ENCODE results near the gene TAPBPL.
"Not testable (repeated sequence)": the region's sequence is repeated elsewhere in the genome, so short reads cannot be mapped to it uniquely, and the experiment has no call there.

TAPBPL gene

DNA sequence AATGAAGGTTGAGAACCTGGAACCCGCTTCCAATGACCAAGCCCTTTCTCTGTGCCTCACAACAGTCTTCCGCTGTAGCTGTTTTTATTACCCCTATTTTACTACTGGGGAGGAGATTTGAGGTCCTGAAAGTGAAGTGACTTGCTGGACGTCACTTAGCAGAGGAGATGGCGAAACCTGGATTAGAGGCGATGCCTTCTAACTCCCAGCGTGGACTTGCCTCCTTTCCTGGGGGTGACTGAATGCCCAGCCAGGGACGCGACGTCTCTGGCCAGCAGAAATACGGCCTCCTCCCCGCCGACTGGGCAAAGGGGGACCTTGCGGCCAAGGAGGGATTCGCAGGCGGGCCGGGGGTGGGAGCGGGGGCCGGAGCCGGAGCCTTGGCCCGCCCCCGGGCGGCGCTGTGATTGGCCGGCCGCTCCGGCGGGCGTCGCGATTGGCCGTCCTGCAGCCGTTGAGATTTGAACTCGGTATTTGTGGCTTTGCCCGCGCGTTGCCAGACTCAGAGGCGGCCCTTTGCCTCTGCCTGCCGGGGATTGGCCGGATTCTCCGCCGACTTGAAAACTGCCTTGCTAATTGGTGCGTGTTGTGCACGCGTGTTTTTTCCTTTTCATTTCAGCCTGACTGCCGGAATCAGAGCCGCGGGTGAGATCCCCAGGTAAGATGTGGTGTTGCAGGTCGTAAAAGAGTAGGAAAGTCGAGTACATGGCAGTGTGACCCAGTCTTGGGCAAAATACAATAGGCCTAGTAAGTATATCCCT is 41.8 kb downstream of the TAPBPL start, which contains the start of gene NCAPD2:
TSS of gene NCAPD2 (plus strand) at position 606 of the 761 bp plus-strand sequence. CDS start 997 bp downstream, outside the sequence.
- peak; percentile 98 for DNase-seq

DNA sequence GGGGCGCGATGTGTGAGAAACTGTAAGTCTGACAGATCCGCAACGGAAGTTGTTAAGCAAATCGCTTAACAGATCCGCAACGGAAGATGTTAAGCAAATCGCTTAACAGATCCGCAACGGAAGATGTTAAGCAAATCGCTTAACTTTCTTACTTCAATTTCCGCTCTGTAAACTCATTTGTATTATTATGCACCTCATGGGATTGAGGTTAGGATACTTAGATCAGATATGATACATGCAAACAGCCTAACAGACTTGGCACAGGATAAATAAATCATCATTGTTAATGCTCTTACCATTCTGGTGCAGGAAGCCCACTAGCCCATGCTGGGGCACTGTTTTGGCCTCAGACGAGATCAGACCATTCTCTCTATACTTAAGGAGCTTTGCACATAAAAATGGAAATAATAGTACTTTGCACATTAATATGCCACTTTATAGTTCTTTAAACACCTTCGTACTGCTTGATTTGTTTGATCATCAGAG is 42.5 kb downstream of the TAPBPL start:
- DNase-seq = no peak

DNA sequence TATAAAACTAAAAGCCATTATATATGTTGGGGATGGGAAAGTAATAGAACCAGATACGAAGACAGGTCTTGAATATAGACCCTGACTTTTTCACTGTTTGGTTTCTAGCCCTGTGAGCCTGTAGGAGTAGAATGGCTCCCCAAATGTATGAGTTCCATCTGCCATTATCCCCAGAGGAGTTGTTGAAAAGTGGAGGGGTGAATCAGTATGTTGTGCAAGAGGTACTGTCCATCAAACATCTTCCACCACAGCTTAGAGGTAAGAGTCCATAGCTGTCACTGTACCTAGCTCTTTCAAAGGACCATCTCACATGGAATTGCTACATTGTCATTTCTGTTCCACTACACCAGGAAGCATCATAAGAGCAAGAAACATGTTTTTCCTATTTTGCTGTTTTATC is 43.1 kb downstream of the TAPBPL start:
- no peak for DNase-seq

DNA sequence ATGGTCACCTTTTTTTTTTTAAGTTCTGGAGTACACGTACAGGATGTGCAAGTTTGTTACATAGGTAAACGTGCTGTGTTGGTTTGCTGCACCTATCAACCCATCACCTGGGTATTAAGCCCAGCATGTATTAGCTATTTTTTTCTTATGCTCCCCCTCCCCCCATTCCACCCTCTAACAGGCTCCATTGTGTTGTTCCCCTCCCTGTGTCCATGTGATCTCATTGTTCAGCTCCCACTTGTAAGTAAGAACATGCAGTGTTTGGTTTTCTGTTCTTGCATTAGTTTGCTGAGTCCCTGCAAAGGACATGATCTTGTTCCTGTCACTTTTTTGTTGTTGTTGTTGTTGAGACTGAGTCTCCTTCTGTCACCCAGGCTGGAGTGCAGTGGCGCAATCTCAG is 45.4 kb downstream of the TAPBPL start:
- DNase-seq = not testable (repeated sequence)

DNA sequence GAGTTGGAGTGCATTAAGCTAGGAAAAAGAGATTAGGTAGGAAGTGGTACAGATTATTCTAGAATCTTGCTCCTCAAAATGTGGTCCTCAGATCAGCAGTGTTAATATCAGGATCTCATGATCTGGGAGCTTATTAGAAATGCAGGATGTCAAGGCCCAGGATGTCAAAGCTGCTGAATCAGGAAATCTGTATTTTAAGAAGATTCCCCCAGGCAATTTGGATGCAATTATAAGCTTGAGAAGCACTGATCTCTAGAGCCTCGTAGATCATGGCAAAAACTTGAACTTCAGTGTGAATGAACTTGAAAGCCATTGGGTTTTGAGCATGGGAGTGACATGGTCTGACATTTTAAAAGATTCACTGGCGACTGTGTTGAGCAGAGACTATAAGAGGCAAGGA is 48.6 kb downstream of the TAPBPL start:
- DNase-seq = no peak

DNA sequence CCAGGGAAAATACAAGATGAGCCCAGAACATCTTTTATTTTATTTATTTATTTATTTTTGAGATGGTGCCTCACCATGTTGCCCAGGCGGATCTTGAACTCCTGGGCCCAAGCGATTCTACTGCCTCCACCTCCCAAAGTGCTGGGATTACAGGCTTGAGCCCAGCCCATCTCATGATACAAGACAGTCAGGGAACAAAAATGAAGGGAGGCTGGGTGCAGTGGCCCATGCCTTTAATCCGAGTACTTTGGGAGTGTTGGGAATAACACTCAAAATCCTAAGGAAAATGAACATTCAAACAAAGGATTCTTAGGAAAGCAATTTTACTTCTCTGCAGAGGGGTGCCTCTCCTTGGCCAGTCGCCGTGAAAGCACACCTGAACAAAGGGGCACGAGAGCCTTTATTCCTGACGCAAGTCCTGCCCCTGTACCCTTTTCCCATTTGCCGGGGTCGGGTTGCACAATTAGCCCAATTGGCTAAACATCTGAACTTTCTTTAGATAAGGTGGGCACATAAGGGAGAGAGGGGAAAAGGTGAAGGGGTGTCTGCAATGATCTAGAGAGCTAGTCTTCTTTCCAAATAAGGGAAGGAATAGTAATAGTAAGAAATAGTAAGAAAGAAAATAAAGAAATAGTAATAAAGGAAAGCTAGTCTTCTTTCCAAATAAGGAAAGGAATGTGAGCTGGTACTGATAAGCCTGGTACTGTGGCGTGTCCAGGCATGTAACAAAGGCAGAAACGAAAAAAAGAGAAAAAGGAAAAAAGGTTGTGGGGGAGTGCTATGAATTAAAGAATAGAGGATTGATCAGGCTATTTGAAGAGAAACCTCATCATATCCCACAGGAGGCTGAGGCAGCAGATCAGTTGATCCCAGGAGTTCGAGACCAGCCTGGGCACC is 55.5 kb downstream of the TAPBPL start:
- no peak for DNase-seq

DNA sequence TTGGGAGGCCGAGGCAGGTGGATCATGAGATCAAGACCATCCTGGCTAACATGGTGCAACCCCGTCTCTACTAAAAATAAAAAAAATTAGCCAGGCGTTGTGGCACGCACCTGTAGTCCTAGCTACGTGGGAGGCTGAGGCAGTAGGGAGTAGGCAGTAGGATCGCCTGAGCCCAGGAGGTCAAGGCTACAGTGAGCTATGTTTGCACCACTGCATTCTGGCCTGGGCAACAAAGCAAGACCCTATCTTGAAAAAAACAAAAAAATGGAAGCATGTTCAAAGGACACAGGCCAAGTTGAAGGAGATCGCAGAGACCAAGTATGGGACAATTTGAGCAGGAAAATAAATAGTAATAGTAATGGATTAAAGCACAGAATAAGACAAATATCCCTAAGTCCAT is 56.2 kb downstream of the TAPBPL start:
- DNase-seq = no peak

All from NCI-H1105 (cell line).